ENCODE results near the gene CD6.

DNA sequence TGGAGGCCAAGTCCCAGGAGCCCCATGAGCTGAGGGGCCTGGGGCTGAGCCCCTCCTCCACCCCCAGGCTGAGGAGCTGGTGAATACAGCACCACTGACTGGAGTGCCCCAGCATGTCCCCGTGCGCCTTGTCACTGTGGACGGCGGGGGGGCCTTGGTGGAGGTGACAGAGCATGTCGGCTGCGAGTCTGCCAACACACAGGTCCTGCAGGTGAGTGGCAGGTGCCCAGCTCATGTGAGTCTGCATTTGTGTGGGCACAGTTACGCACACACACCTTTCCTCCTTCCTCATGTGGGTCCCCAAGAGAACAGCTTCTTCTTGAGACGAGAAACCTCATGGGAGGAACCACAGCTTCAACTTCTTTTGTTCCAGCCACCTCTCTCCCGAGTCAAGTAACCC, 39.6 kb upstream of the CD6 start:
- TF ChIP-seq, protein P1, sequence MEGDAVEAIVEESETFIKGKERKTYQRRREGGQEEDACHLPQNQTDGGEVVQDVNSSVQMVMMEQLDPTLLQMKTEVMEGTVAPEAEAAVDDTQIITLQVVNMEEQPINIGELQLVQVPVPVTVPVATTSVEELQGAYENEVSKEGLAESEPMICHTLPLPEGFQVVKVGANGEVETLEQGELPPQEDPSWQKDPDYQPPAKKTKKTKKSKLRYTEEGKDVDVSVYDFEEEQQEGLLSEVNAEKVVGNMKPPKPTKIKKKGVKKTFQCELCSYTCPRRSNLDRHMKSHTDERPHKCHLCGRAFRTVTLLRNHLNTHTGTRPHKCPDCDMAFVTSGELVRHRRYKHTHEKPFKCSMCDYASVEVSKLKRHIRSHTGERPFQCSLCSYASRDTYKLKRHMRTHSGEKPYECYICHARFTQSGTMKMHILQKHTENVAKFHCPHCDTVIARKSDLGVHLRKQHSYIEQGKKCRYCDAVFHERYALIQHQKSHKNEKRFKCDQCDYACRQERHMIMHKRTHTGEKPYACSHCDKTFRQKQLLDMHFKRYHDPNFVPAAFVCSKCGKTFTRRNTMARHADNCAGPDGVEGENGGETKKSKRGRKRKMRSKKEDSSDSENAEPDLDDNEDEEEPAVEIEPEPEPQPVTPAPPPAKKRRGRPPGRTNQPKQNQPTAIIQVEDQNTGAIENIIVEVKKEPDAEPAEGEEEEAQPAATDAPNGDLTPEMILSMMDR (IDR thresholded peaks at IDR 0.05): no peak
- no peak for TF ChIP-seq POLR2A (IDR thresholded peaks at IDR 0.05)
